ENCODE data around the gene ZNF793.

Gene ZNF793

GRCh38 chr19:37563518-37563917 is 56.8 kb downstream of the ZNF793 start:
- no peak for DNase-seq
- in situ Hi-C loops (cut with MboI; ENCODE audit: low pct_unique_long_range_greater_than_20kb, low sequenced_read_pairs), result no loop called here

- DNase-seq, result peak; percentile 18
- in situ Hi-C loops (cut with MboI; ENCODE audit: low pct_unique_long_range_greater_than_20kb, low sequenced_read_pairs), result no loop called here
Measured at GRCh38 chr19:37564624-37565369, 58.1 kb downstream of the ZNF793 start.

GRCh38 chr19:37565370-37565669 is 58.6 kb downstream of the ZNF793 start:
- in situ Hi-C loops (cut with MboI; ENCODE audit: low pct_unique_long_range_greater_than_20kb, low sequenced_read_pairs), result no loop called here
- no peak for DNase-seq

- in situ Hi-C loops (cut with MboI; ENCODE audit: low pct_unique_long_range_greater_than_20kb, low sequenced_read_pairs), result no loop called here
Measured at GRCh38 chr19:37572203-37572602, 65.5 kb downstream of the ZNF793 start.

GRCh38 chr19:37583340-37583739 is 76.6 kb downstream of the ZNF793 start:
- no peak for DNase-seq
- in situ Hi-C loops (cut with MboI; ENCODE audit: low pct_unique_long_range_greater_than_20kb, low sequenced_read_pairs), result no loop called here

More at GRCh38 chr19:37572203-37572602, 65.5 kb downstream of the ZNF793 start:
- DNase-seq, result no peak

Data from KBM-7 (cell line).